Esophagus muscularis mucosa (tissue), 4 donors: ENCODE measurements around the gene MAPK11. TPM values are rescaled to one million over a fixed set of nuclear protein-coding genes. Genes with fewer than 3 reads are reported as not detected.

ENCODE experiments used
- DNase-seq: peaks from one replicate; pipeline ENCODE4 v3.0.0-alpha.2; 2017; ENCODE audit errors: extremely low spot score
- H3K27ac ChIP-seq, 4 donors: fragments of 200-600 bp; sonication (generic); replicated peaks in 1 of 4; 1 replicate in 3 of 4; 2 replicates in 1 of 4; pipeline ENCODE4 v1.5.1; 2016 to 2019; ENCODE audit warnings: mild to moderate bottlenecking in 1 of 4
- H3K27me3 ChIP-seq, 4 donors: fragments of 200-600 bp; sonication (generic); one replicate each; pipeline versions ENCODE4 v1.5.1 to v1.6.0; 2016 to 2019
- H3K36me3 ChIP-seq, 4 donors: fragments of 200-600 bp; sonication (generic); one replicate each; pipeline ENCODE4 v1.5.1; 2016 to 2019
- H3K4me1 ChIP-seq, 4 donors: fragments of 200-600 bp; sonication (generic); one replicate each; pipeline ENCODE4 v1.5.1; 2016 to 2019
- H3K4me3 ChIP-seq, 4 donors: fragments of 200-600 bp; sonication (generic); 1 replicate in 2 of 4; 2 replicates in 2 of 4; pipeline ENCODE4 v1.5.1; 2016 to 2019; ENCODE audit warnings: mild to moderate bottlenecking in 4 of 4, moderate library complexity in 1 of 4
- H3K9me3 ChIP-seq, 4 donors: fragments of 200-600 bp; sonication (generic); 1 replicate in 3 of 4; 2 replicates in 1 of 4; pipeline ENCODE4 v1.5.1; 2016 to 2019
- CTCF ChIP-seq, 3 experiments: fragments of 200-600 bp in 2 of 3; fragments of 450-650 bp in 1 of 3; sonication (generic) in 2 of 3; IDR thresholded peaks; one replicate each; pipeline ENCODE4 v1.5.1; 2017 to 2019; ENCODE audit warnings: antibody characterized with exemption in 3 of 3, mild to moderate bottlenecking in 2 of 3, moderate library complexity in 1 of 3
- EP300 ChIP-seq: sonication (generic); formaldehyde crosslinking; IDR thresholded peaks from one replicate; pipeline ENCODE4 v1.6.1; 2017; ENCODE audit warnings: antibody characterized with exemption
- POLR2A ChIP-seq: fragments of 450-650 bp; IDR thresholded peaks from one replicate; pipeline ENCODE4 v1.6.1; 2017; ENCODE audit warnings: antibody characterized with exemption, moderate library complexity, mild to moderate bottlenecking, low read depth
- POLR2AphosphoS5 ChIP-seq, 2 donors: sonication (generic); formaldehyde crosslinking; IDR thresholded peaks; one replicate each; pipeline ENCODE4 v1.6.1; 2017; ENCODE audit warnings: antibody characterized with exemption in 2 of 2
- WGBS: methylation state at CpG from one replicate; pipeline ENCODE4 v1.1.5; 2018; 5-methylcytosine and 5-hydroxymethylcytosine counted together
- intact Hi-C: fragments of 100-400 bp; cut with DNase I; formaldehyde crosslinking; loops from one replicate; pipeline ENCODE4 v1.15.1; 2023
- total RNA-seq, 4 donors: library from RNA; depleted of rRNA; stranded (reverse); fragments of >200 nt; gene quantifications; one replicate each; pipeline versions ENCODE4 v1.1.0 to v1.2.1, GENCODE V29; 2016

The MAPK11 gene
- total RNA-seq, 4 donors from 2014 or later, result 3.7 to 12.5 (median 10.1) TPM

GRCh38 chr22:50257451-50258360 is 12.5 kb downstream of the MAPK11 start:
- no peak for DNase-seq
- no peak overlapping the region for H3K4me3 ChIP-seq
- H3K27me3 ChIP-seq, result peaks cover 0 to 38% (median 0%) of the 10 kb centered on the region in 4 donors
- intact Hi-C loops, result no loop called here
- no peak for TF ChIP-seq CTCF (IDR thresholded peaks at IDR 0.05)
- TF ChIP-seq POLR2A, result no peak
- no peak for TF ChIP-seq EP300
- TF ChIP-seq POLR2AphosphoS5 (IDR thresholded peaks at IDR 0.05), result no peak
- peaks cover 0 to 25% (median 8%) of the 10 kb centered on the region in 4 donors for H3K36me3 ChIP-seq
- no peaks in the 10 kb centered on the region for H3K9me3 ChIP-seq
- H3K4me1 ChIP-seq, result peaks cover 25 to 35% (median 29%) of the 10 kb centered on the region in 4 donors
- WGBS, result 70% methylated on average over 5 of the region's 31 CpGs
- H3K27ac ChIP-seq, result no peak overlapping the region

- peaks cover 0 to 31% (median 0%) of the 10 kb centered on the region in 4 donors for H3K27me3 ChIP-seq
- H3K4me1 ChIP-seq, result peaks cover 20 to 30% (median 27%) of the 10 kb centered on the region in 4 donors
- H3K4me3 ChIP-seq, result no peak overlapping the region
- H3K36me3 ChIP-seq, result peaks cover 0 to 25% (median 8%) of the 10 kb centered on the region in 4 donors
- WGBS, result 80% methylated on average over 9 of the region's 16 CpGs
- intact Hi-C loops, result no loop called here
- TF ChIP-seq EP300 (no peak), POLR2AphosphoS5 (IDR thresholded peaks at IDR 0.05) (no peak), POLR2A (no peak)
- no peaks in the 10 kb centered on the region for H3K9me3 ChIP-seq
- DNase-seq, result no peak
- no peak overlapping the region for H3K27ac ChIP-seq
Measured at GRCh38 chr22:50257041-50257440, 13.1 kb downstream of the MAPK11 start.

GRCh38 chr22:50256258-50256862 is 13.8 kb downstream of the MAPK11 start:
- Histone ChIP-seq H3K27me3 (peaks cover 0 to 26% (median 0%) of the 10 kb centered on the region in 4 donors), H3K9me3 (no peaks in the 10 kb centered on the region), H3K4me3 (no peak overlapping the region), H3K4me1 (peaks cover 25 to 31% (median 28%) of the 10 kb centered on the region in 4 donors), H3K36me3 (peaks cover 0 to 25% (median 8%) of the 10 kb centered on the region in 4 donors), H3K27ac (no peak overlapping the region)
- WGBS, result 80% methylated on average over 4 of the region's 12 CpGs
- intact Hi-C loops, result no loop called here
- no peak for DNase-seq
- TF ChIP-seq EP300 (no peak), POLR2A (no peak), POLR2AphosphoS5 (IDR thresholded peaks at IDR 0.05) (no peak), CTCF (IDR thresholded peaks at IDR 0.05) (no peak)

- DNase-seq, result no peak
- WGBS, result 90% methylated on average over 10 of the region's 17 CpGs
- H3K36me3 ChIP-seq, result peaks cover 0 to 25% (median 8%) of the 10 kb centered on the region in 4 donors
- no peak for TF ChIP-seq EP300
- no peak for TF ChIP-seq POLR2A
- no peak for TF ChIP-seq CTCF (IDR thresholded peaks at IDR 0.05)
- TF ChIP-seq POLR2AphosphoS5 (IDR thresholded peaks at IDR 0.05), result no peak
- no peak overlapping the region for H3K27ac ChIP-seq
- intact Hi-C loops, result no loop called here
- H3K27me3 ChIP-seq, result peaks cover 0 to 23% (median 0%) of the 10 kb centered on the region in 4 donors
- H3K4me3 ChIP-seq, result no peak overlapping the region
- H3K9me3 ChIP-seq, result no peaks in the 10 kb centered on the region
- H3K4me1 ChIP-seq, result peaks cover 23 to 34% (median 29%) of the 10 kb centered on the region in 4 donors
Measured at GRCh38 chr22:50255607-50256006, 14.6 kb downstream of the MAPK11 start.

GRCh38 chr22:50255099-50255498 is 15.1 kb downstream of the MAPK11 start:
- no peak for DNase-seq
- peaks cover 25 to 34% (median 29%) of the 10 kb centered on the region in 4 donors for H3K4me1 ChIP-seq
- H3K27me3 ChIP-seq, result peaks cover 0 to 18% (median 0%) of the 10 kb centered on the region in 4 donors
- no peak for TF ChIP-seq EP300
- no peak for TF ChIP-seq POLR2A
- TF ChIP-seq POLR2AphosphoS5 (IDR thresholded peaks at IDR 0.05), result no peak
- no peak for TF ChIP-seq CTCF (IDR thresholded peaks at IDR 0.05)
- H3K36me3 ChIP-seq, result peaks cover 0 to 25% (median 8%) of the 10 kb centered on the region in 4 donors
- H3K27ac ChIP-seq, result no peak overlapping the region
- no peak overlapping the region for H3K4me3 ChIP-seq
- intact Hi-C loops, result no loop called here
- H3K9me3 ChIP-seq, result no peaks in the 10 kb centered on the region
- 76% methylated on average over 5 of the region's 19 CpGs for WGBS
